Superior temporal gyrus (tissue), 1 donor: ENCODE measurements around the gene CLEC4C.
"Not testable (repeated sequence)": the region's sequence is repeated elsewhere in the genome, so short reads cannot be mapped to it uniquely, and the experiment has no call there.

Experiments
- DNase-seq: peaks from one replicate; pipeline ENCODE4 v3.0.0-alpha.2; 2016; ENCODE audit errors: extremely low spot score

CLEC4C gene

GRCh38 chr12:7747246-7747645 is at the start of gene CLEC4C:
TSS of gene CLEC4C (minus strand) at chr12:7747375. CDS start at chr12:7747348, 27 bp downstream.
- DNase-seq = no peak

GRCh38 chr12:7793211-7793610 is 46.0 kb upstream of the CLEC4C start:
- DNase-seq = no peak

- DNase-seq = not testable (repeated sequence)
Measured at GRCh38 chr12:7788884-7789528, 41.8 kb upstream of the CLEC4C start, which contains the start of gene NANOG. TSS of gene NANOG (plus strand) at chr12:7789402. CDS start at chr12:7789615, 213 bp downstream.

- no peak for DNase-seq
Measured at GRCh38 chr12:7788294-7788660, 41.1 kb upstream of the CLEC4C start.

GRCh38 chr12:7787574-7788293 is 40.6 kb upstream of the CLEC4C start:
- no peak for DNase-seq

GRCh38 chr12:7784701-7785100 is 37.5 kb upstream of the CLEC4C start:
- no peak for DNase-seq

- DNase-seq = not testable (repeated sequence)
Measured at GRCh38 chr12:7783433-7783832, 36.3 kb upstream of the CLEC4C start.

GRCh38 chr12:7782055-7782454 is 34.9 kb upstream of the CLEC4C start:
- no peak for DNase-seq

GRCh38 chr12:7781274-7781673 is 34.1 kb upstream of the CLEC4C start:
- no peak for DNase-seq

GRCh38 chr12:7769999-7770398 is 22.8 kb upstream of the CLEC4C start:
- no peak for DNase-seq

GRCh38 chr12:7758766-7759140 is 11.6 kb upstream of the CLEC4C start:
- no peak for DNase-seq

- DNase-seq = no peak
Measured at GRCh38 chr12:7756993-7757392, 9.8 kb upstream of the CLEC4C start.

- DNase-seq = not testable (repeated sequence)
Measured at GRCh38 chr12:7755668-7756067, 8.5 kb upstream of the CLEC4C start.

- DNase-seq = not testable (repeated sequence)
Measured at GRCh38 chr12:7751941-7752922, 5.1 kb upstream of the CLEC4C start.

GRCh38 chr12:7751394-7751793 is 4.2 kb upstream of the CLEC4C start:
- no peak for DNase-seq

GRCh38 chr12:7750350-7750749 is 3.2 kb upstream of the CLEC4C start:
- DNase-seq = no peak

- no peak for DNase-seq
Measured at GRCh38 chr12:7749442-7749841, 2.3 kb upstream of the CLEC4C start.

- no peak for DNase-seq
Measured at GRCh38 chr12:7748852-7749251, 1.7 kb upstream of the CLEC4C start.

GRCh38 chr12:7732993-7733392 is 14.2 kb downstream of the CLEC4C start:
- DNase-seq = no peak

- DNase-seq = no peak
Measured at GRCh38 chr12:7731486-7731885, 15.7 kb downstream of the CLEC4C start.

GRCh38 chr12:7730984-7731383 is 16.2 kb downstream of the CLEC4C start:
- DNase-seq = not testable (repeated sequence)

- DNase-seq = no peak
Measured at GRCh38 chr12:7729746-7730145, 17.4 kb downstream of the CLEC4C start.
